ENCODE measurements around the gene SQOR. TPM values are rescaled to one million over a fixed set of nuclear protein-coding genes. Genes with fewer than 3 reads are reported as not detected.

SQOR gene
- polyA plus RNA-seq (ENCODE audit: insufficient read length): 6.2 TPM

DNA sequence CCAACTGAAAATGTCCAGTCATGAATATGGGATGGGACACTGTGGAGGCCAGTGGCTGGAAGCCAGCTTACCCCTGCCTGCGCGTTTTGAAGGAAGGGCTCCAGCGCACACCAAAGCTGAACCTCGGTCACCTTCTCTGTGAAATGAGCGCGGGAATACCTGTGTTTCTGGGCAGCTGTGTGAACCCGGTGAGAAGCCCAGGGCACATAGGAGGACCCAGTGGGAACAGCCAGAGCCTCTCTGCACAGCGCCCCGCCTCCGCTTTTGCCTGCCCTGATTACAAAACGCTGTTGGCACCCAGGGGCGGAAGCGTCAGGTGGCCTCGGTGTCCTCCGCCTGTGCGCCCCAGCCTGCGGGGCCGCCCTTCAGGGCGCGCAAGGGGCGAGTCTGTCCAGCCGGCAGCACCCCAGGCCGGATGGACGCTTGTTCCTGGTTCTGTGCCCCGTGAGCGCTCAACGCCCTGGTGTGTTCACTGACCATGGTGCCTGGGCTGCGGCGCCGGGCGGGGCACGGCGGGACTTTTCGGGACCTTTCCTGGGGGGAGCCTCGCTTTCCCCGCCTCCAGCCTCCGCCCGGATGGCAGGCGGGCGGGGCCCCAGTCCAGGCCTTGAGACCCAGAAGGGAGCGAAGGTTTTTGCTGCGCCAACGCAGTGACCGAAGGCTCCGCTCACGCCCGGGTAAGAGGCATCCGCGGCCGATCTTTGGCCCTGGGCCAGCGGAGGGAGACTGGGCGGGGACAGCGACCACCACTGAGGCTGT lies at the start of gene SQOR:
SQOR (plus strand) TSS at position 598 of the 759 bp plus-strand sequence. CDS start 23,895 bp downstream, outside the sequence.
- peak; percentile 54 for DNase-seq

DNA sequence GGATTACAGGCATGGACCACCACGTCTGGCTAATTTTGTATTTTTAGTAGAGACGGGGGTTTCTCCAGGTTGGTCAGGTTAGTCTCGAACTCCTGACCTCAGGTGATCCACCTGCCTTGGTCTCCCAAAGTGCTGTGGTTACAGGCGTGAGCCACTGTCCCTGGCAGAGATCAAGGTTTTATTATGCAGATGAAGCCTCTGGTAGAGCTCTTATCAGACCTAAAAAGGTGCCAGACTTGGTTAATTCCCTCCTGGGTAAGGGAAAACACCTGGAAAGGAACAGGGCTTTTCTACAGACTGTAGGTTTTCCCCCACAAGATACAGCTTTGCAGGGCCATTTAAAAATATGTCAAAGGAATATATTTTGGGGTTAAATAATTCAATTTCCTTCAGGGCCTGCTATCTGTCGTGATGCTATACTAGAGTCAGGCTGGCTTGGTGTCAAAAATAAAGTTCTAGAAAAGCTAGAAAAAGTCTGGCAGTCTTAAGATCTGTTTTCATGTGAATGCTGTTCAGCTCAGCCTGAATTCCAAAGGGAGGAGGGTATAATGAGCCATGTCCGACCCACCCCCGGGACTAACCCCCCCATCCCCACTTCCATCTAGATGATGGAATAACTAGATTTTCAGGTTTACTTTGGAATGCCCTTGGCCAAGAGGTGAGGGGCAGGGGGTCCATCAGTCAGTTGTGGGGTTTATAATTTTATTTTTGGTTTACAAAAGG lies 49.6 kb upstream of the SQOR start:
- no peak for DNase-seq

DNA sequence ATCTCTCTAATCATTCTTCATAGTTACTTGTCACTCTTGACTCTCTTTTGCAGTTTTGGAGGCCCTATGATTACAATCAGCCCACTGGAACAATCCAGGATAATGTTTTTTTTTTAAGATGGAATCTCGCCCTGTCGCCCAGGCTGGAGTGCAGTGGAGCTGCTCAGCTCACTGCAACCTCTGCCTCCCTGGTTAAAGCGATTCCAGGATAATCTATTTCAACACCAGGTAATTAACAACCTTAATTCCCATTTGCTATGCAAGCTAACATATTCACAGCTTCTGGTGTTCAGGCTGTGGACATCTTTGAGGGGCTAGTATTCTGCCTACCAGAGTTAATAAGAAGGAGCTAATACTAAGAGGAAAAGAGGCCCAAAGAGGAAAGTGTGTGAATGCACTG lies 48.7 kb upstream of the SQOR start:
- DNase-seq: no peak

DNA sequence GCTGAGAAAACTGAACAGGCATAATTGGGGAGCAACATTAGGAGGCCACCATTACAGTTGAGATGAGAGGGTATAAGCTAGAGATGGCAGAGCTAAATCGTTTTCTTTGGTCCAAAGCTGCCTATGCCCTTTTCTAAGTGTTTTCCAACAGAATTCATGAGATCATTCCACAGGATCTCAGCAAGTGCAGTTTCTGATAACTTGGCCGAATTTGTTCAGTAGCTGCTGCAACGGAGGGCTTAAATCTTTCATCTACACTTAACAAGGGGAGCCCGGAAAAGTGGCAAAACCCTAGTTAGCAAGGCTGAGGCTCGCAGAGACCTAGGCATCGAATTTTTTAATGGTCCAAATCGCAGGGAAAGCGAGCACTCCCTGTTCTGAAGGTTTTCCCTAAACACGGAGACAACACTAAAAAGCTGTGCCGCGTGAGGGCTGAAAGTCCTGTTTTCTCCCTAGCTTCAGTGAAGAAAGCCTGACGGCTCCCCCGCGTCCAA lies 48.2 kb upstream of the SQOR start:
- no peak for DNase-seq

- peak; percentile 94 for DNase-seq
These were observed 47.5 kb upstream of the SQOR start, which contains the start of gene BLOC1S6 for GRCh38 chr15:45587095-45587862. TSS of gene BLOC1S6 (plus strand) at chr15:45587379. CDS start at chr15:45587444, 65 bp downstream.

- no peak for DNase-seq
These were observed 47.0 kb upstream of the SQOR start for GRCh38 chr15:45587863-45588170.

DNA sequence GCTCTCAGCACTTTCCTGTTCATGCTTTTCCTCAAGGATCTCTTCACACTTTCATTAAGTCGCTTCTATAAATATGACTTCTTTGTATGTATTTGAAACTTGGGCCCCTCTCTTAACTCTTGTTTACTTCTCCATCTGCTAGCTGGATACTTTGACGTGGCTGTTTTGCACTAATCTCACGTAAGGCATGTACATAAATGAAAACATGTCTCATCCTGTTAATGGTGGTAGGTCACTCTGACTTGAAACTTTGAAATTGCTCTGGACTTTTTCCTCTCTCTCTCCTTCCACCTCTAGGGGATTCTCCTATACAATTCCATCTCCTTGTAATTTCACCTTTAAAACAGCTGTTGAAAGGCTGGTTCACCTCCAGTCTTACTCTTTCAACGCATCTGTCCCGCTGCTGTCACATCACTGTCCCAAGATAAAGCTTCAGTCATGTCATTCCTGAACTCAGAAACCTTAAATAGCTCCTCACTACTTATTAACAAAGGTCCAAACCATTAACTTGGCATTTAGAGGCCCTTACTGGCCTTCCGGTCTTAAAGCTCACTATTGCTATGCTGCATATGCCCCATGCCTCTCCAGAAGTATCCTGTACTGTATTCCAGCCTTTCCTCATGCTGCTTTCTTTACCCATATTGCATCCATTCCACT lies 46.5 kb upstream of the SQOR start:
- no peak for DNase-seq

- DNase-seq: no peak
These were observed 45.6 kb upstream of the SQOR start for GRCh38 chr15:45589256-45589655.

DNA sequence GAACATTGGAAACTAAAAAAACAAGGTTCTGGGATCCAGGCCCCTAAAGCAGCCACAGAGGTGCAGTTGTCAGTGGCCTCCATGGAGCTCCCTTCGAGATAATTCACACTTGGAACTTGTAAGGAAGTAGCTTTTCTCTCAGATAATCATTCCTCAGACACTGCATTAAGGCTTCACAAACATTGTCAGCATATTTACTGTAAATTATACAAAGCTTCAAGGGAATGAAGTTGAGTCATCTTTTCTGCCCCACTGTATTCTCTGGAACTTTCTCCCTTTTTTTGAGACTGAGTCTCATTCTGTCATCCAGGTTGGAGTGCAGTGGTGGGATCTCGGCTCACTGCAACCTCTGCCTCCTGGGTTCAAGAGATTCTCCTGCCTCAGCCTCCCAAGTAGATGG lies 40.5 kb upstream of the SQOR start:
- no peak for DNase-seq

GRCh38 chr15:45594835-45595530 lies 39.8 kb upstream of the SQOR start:
- DNase-seq: no peak

- DNase-seq: no peak
These were observed 30.9 kb upstream of the SQOR start for GRCh38 chr15:45603881-45604280.

- no peak for DNase-seq
These were observed 30.5 kb upstream of the SQOR start for GRCh38 chr15:45604326-45604725.

DNA sequence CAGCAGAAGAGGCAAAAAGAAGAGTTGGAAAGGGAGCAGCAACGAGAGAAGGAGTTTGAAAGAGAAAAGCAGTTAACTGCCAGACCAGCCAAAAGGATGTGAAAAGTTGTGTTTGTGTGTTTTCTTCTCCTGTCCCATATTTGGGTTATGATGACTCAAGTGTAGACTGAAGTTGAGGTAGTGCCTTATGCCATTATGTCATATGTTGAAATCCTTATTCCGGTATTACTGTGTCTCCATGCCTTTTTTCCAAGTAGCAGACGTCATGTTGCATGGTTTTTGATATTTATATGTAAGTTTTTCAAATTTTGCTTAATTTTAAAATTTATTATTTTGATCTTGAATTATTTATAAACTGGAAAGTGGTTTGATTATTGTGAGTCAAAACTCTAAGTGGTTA lies 28.4 kb upstream of the SQOR start:
- no peak for DNase-seq

GRCh38 chr15:45606841-45607240 lies 28.0 kb upstream of the SQOR start:
- DNase-seq: no peak

DNA sequence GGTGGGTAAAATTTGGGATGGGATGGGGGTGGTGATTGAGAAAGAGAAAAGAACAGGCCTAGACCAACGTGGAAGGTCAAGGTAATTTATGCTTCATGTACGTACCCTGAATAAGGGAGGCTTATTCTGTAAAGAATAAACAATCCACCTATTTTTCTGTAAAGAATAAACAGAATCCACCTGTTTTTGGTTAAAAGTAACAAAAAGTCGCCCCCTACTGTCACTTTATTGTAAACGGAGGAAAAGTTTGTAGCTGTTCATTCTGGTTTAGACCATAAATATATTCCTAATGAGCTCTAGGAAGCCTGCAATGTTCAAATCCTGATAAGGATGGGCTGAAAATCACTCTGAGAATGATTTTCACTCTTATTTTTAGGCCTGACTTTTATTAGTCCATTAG lies 23.5 kb upstream of the SQOR start:
- no peak for DNase-seq

- DNase-seq: no peak
These were observed 21.9 kb upstream of the SQOR start for GRCh38 chr15:45612790-45613415.

DNA sequence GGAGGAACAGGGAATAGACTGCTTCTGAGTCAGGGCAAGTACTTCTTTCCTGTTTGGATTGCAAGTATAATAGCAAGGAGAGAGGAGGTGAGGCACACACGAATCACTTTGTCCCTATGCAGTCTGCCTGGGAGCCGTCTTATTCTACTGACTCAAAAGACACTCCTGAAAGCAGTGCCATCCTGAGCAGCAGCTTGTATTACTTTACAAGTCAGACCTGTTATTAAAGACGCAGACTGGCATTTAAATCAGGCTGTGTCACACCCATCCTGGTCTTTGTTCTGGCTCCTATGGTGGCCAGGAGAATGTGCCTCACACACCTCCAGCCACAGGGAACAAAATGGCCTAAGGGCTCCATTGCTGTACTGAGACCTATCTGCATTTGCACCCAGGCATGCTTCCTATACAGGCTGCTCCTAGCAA lies 17.9 kb upstream of the SQOR start:
- DNase-seq: no peak

- no peak for DNase-seq
These were observed 16.0 kb upstream of the SQOR start for GRCh38 chr15:45618813-45619212.

DNA sequence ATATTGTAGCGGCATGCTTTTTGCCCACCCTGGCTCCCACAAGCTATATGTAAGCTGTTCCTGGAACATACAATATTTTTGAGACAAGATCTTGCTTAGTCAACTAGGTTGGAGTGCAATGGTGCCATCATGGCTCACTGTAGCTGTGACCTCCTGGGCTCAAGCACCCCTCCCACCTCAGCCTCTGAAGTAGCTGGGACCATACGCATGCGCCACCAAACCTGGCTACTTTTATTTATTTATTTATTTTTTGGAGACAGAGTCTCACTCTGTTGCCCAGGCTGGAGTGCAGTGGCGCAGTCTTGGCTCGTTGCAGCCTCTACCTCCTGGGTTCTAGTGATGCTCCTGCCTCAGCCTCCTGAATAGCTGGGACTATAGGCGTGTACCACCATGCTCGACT lies 6.7 kb upstream of the SQOR start:
- no peak for DNase-seq

DNA sequence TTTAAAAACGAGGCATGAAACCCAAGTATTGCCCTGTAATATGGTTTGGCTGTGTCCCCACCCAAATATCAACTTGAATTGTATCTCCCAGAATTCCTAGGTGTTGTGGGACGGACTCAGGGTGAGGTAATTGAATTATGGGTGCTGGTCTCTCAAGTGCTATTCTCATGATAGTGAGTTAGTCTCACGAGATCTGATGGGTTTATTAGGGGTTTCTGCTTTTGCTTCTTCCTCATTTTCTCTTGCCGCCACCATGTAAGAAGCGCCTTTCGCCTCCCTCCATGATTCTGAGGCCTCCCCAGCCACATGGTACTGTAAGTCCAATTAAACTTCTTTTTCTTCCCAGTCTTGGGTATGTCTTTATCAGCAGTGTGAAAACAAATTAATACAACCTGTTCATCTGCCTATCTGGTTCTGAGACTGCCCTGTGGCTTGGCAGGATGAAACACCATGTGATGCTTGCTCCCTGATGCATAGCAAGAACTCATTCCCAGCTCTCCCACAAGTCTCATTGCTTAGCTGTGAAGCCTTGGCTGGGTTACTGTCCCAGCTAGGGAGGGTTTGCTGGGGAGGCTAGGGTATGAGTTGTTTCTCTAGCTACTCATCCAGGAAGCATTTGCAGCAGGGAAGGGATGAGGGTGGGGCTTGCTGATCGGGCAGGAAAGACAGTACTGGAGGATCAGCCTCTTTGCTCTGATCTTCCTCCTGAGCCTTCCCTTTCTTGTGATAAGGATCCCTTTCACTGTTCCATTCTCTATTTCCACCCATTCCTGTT lies 3.7 kb upstream of the SQOR start:
- DNase-seq: no peak

DNA sequence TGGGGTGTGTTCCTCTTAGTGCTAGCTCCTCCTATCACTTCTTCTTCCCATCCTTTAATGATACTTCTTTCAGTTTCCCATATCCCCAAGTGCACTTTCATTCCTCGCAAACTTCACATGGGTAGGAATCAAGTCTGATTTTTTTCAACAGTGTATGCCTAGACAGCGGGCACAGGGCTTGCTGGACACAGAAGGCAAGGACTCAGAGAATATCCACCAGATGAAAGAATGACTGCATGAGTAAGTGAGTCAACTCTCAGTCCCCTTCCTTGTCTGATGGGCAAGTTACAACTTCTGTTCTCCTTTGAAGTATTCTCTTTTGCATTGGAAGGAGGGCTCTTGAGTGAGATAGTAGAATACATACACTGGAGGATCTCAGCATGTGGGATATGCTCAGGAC lies 3.1 kb upstream of the SQOR start:
- DNase-seq: no peak
